ENCODE results near the gene LGI1.

Gene LGI1

GRCh38 chr10:93773120-93773519 lies 15.4 kb downstream of the LGI1 start:
- H3K4me3 ChIP-seq (ENCODE audit: low read depth, low read length) = no peak overlapping the region
- TF ChIP-seq CTCF (conservative IDR thresholded peaks at IDR 0.05; ENCODE audit: low read depth, low read length) = no peak
- DNase-seq (ENCODE audit: low read depth) = no peak

GRCh38 chr10:93773705-93774104 lies 16.0 kb downstream of the LGI1 start:
- DNase-seq (ENCODE audit: low read depth) = no peak
- TF ChIP-seq CTCF (conservative IDR thresholded peaks at IDR 0.05; ENCODE audit: low read depth, low read length) = no peak
- no peak overlapping the region for H3K4me3 ChIP-seq (ENCODE audit: low read depth, low read length)

GRCh38 chr10:93775356-93775755 lies 17.6 kb downstream of the LGI1 start:
- H3K4me3 ChIP-seq (ENCODE audit: low read depth, low read length) = no peak overlapping the region
- no peak for DNase-seq (ENCODE audit: low read depth)
- no peak for TF ChIP-seq CTCF (conservative IDR thresholded peaks at IDR 0.05; ENCODE audit: low read depth, low read length)

- TF ChIP-seq CTCF (conservative IDR thresholded peaks at IDR 0.05; ENCODE audit: low read depth, low read length) = no peak
- DNase-seq (ENCODE audit: low read depth) = no peak
Observed at GRCh38 chr10:93777092-93777491, 19.4 kb downstream of the LGI1 start.

DNA sequence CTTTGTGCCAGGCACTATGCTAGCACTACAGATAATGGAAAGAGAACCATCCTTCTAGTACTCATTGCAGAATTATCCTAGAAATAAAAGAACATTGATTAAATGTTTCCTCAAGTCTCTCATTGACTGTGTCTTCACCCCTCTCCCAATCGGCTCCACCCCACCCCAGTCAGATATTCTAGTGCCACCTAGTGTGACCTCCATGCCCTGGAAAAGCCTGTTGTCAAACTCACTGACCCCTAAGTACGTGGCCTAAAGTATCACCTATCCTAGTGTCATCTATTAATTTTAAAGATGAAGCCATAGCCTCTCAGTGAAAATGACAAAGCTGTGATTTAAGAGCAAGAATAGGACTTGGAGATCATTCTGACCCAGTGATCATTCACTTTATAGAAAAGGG lies 26.3 kb downstream of the LGI1 start:
- no peak overlapping the region for H3K4me3 ChIP-seq (ENCODE audit: low read depth, low read length)
- no peak for TF ChIP-seq CTCF (conservative IDR thresholded peaks at IDR 0.05; ENCODE audit: low read depth, low read length)
- DNase-seq (ENCODE audit: low read depth) = no peak

More at GRCh38 chr10:93777092-93777491, 19.4 kb downstream of the LGI1 start:
- no peak overlapping the region for H3K4me3 ChIP-seq (ENCODE audit: low read depth, low read length)

DNA sequence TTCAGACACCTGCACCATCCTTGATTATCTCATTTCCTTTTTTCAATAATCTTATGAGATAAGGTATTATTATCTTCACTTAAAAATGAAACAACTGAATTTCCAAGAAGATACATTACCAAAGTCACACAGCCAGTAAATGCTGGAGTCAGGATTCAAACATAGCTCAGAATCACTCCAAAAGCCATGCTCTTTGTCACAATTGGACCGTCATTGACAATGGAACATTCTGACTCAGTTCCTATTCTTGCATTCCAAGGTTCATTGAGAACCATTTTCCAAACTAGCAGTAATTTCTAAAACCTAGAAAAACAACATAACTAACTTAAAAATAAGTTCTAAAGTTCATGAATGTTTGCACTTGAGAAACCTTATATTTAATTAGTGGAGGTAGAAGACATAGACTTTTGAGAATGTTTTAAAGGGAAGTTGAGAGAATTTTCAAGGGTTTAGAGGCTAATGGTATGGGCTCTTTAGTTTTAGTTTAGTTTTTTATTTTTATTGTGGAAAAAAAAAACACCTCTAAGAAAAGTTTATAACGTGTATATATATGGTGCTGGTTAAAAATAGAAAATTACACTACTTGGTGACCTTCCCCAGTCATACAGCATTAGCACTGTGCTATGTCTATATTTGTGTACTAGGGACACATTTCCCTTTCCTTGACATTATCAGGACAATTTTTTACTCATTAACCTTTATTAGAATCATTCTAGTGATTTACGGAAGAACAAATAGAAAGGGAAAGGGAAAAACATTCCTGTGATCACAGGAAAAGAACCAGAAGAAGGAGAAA lies 30.9 kb downstream of the LGI1 start:
- no peak for TF ChIP-seq CTCF (conservative IDR thresholded peaks at IDR 0.05; ENCODE audit: low read depth, low read length)
- no peak for DNase-seq (ENCODE audit: low read depth)
- no peak overlapping the region for H3K4me3 ChIP-seq (ENCODE audit: low read depth, low read length)

DNA sequence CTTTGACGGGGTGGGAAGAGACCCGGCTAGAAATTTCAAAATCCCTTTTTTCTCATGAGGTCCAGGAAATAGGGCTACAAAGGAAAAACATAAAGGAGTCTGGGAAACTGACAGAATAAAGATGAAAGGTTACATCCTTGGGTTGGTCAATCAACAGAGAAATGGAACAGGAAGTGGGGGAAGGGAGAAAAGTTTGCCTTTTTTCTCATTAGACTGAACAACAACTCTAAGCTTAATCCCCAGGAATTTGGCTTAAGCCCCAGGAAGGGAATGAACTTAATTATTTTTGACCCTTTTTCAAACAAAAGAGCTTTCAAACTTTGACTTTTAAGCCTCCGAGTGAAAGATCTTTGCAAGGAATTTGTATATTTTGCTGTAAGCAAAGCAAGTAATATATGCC lies 32.7 kb downstream of the LGI1 start:
- no peak for TF ChIP-seq CTCF (conservative IDR thresholded peaks at IDR 0.05; ENCODE audit: low read depth, low read length)
- DNase-seq (ENCODE audit: low read depth) = no peak
- H3K4me3 ChIP-seq (ENCODE audit: low read depth, low read length) = no peak overlapping the region

All from choroid plexus epithelial cell (primary cell).